Neural progenitor cell (in vitro differentiated cells): Measurements from ENCODE around the gene KIAA1210.

Experiments used
- EZH2 ChIP-seq: fragments of 200-600 bp; sonication (generic); IDR thresholded peaks from 2 replicates; pipeline ENCODE4 v1.6.1; 2017; ENCODE audit warnings: antibody characterized with exemption, mild to moderate bottlenecking, moderate library complexity
- TF ChIP-seq, protein P1 (sequence below): fragments of 200-600 bp; sonication (generic); IDR thresholded peaks from 2 replicates; pipeline ENCODE4 v1.5.1; 2017; ENCODE audit warnings: antibody characterized with exemption, mild to moderate bottlenecking

DNA sequence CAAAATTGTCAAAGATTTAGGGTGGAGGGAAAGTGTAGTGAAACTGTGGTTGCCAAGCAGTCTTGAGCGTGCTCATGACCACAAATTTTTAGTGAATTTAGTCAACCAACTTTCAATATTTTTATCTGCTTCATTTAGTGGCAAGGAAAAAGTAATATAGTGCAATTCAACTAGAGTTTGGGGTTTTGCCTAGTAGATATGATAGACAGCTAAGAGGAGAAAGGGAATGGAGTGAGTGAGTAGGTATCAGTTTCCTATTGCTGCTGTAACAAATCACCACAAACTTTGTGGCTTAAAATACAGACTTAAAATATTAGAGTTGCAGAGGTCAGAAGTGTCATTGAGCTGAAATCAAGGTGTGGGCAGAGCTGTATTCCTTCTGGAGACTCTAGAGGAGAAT lies 58.5 kb downstream of the KIAA1210 start:
- TF ChIP-seq, protein P1, sequence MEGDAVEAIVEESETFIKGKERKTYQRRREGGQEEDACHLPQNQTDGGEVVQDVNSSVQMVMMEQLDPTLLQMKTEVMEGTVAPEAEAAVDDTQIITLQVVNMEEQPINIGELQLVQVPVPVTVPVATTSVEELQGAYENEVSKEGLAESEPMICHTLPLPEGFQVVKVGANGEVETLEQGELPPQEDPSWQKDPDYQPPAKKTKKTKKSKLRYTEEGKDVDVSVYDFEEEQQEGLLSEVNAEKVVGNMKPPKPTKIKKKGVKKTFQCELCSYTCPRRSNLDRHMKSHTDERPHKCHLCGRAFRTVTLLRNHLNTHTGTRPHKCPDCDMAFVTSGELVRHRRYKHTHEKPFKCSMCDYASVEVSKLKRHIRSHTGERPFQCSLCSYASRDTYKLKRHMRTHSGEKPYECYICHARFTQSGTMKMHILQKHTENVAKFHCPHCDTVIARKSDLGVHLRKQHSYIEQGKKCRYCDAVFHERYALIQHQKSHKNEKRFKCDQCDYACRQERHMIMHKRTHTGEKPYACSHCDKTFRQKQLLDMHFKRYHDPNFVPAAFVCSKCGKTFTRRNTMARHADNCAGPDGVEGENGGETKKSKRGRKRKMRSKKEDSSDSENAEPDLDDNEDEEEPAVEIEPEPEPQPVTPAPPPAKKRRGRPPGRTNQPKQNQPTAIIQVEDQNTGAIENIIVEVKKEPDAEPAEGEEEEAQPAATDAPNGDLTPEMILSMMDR, result no peak
- no peak for TF ChIP-seq EZH2
